ENCODE data around the gene PRMT9. TPM values are rescaled to one million over a fixed set of nuclear protein-coding genes. Genes with fewer than 3 reads are reported as not detected.
A peak's percentile ranks its signal among the peaks of the same experiment; 100 is the strongest.

The PRMT9 gene
- total and polyA plus RNA-seq, 2 of the 13 experiments (the other 11 are each of a cell fraction or from before 2014, with no cell fraction given), result 4.0 to 9.7 TPM

GRCh38 chr4:147683717-147684700 is at the start of gene PRMT9 (continued):
- TF ChIP-seq ZNF329 (CRISPR knock-in tag; IDR thresholded peaks at IDR 0.05; ENCODE audit: low read depth) (peak; percentile 35; the same call in 1 of the 2 replicates), SRY (CRISPR knock-in tag; IDR thresholded peaks at IDR 0.05) (no peak), KLF16 (CRISPR knock-in tag; IDR thresholded peaks at IDR 0.05) (peak in 1 of 2 experiments; percentile 52; a peak in 1 of 4 replicates), ZBTB4 (CRISPR knock-in tag; IDR thresholded peaks at IDR 0.05; ENCODE audit: borderline replicate concordance) (no peak; the same call in 1 of the 2 replicates), ZNF468 (CRISPR knock-in tag; IDR thresholded peaks at IDR 0.05) (no peak), ZNF274 (CRISPR knock-in tag; IDR thresholded peaks at IDR 0.05) (peak; percentile 83; the same call in 1 of the 2 replicates), NRL (CRISPR knock-in tag; IDR thresholded peaks at IDR 0.05; ENCODE audit: borderline replicate concordance) (peak; percentile 76; the same call in 1 of the 2 replicates), POLR2G (IDR thresholded peaks at IDR 0.05; ENCODE audit: low read depth, low read length) (peak; percentile 95; the same call in 1 of the 2 replicates), ARID5B (CRISPR knock-in tag; IDR thresholded peaks at IDR 0.05) (peak; percentile 77), MAZ (IDR thresholded peaks at IDR 0.05; ENCODE audit: borderline replicate concordance, low read depth, low read length) (no peak), MAZ (CRISPR knock-in tag; IDR thresholded peaks at IDR 0.05; ENCODE audit: low read depth) (peak; percentile 59; the same call in 1 of the 2 replicates), ZNF574 (CRISPR knock-in tag; IDR thresholded peaks at IDR 0.05) (peak; percentile 84)

Data from HepG2 (cell line).